Choroid plexus epithelial cell (primary cell): ENCODE data around the gene KCNMA1.
"Not testable (repeated sequence)": the region's sequence is repeated elsewhere in the genome, so short reads cannot be mapped to it uniquely, and the experiment has no call there.

Source experiments
- DNase-seq: peaks from one replicate; pipeline ENCODE4 v3.0.0-alpha.2; 2010; ENCODE audit warnings: low read depth
- H3K4me3 ChIP-seq: 2 replicates; pipeline ENCODE4 v1.5.1; 2011; ENCODE audit warnings: low read depth, mild to moderate bottlenecking, control low read depth, low read length, moderate library complexity
- TF ChIP-seq, protein P1 (sequence below): conservative IDR thresholded peaks from 2 replicates; pipeline ENCODE4 v1.5.1; 2011; ENCODE audit warnings: low read depth, mild to moderate bottlenecking, control low read depth, inconsistent platforms, low read length, moderate library complexity

Gene KCNMA1

DNA sequence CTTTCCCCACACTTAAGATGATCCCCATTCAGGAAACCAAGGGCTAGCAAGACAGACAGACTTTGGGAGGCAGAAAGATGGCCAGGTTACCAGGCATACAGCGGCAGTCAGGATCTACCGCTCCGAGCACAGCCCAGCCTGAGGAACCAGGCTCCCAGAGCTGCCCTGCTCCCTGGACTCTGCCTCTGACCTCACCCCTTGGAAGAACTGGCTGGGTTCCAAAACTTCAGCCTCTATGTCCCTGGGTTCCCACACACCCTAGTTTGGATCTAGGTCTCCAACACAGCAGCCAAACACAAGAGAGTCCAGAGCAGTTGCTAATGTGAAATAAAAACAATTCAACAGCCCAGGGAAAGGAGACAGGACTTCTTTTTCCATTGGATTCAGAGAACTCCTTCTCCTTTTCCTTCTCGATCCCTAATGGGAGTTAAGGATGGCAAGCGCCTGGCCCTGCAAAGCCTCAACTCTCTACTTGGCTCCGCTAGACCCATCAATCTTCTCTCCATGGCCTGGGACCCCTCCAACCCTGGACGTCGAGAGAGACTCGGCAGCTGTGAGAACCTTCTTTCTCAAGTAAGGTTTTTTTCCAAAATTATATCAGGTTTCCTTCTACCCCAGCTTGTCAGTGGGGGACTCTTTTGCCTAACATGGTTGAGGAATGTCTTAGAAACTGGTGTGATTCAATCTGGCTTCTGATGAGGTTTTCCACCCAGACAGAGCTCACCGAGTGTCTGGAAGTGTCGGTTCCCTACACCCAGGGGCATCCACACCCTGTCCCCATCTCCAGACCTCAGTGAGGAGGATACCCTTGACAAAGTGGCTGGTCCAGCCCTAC lies 219.6 kb downstream of the KCNMA1 start:
- no peak overlapping the region for H3K4me3 ChIP-seq
- DNase-seq = no peak
- TF ChIP-seq, protein P1, sequence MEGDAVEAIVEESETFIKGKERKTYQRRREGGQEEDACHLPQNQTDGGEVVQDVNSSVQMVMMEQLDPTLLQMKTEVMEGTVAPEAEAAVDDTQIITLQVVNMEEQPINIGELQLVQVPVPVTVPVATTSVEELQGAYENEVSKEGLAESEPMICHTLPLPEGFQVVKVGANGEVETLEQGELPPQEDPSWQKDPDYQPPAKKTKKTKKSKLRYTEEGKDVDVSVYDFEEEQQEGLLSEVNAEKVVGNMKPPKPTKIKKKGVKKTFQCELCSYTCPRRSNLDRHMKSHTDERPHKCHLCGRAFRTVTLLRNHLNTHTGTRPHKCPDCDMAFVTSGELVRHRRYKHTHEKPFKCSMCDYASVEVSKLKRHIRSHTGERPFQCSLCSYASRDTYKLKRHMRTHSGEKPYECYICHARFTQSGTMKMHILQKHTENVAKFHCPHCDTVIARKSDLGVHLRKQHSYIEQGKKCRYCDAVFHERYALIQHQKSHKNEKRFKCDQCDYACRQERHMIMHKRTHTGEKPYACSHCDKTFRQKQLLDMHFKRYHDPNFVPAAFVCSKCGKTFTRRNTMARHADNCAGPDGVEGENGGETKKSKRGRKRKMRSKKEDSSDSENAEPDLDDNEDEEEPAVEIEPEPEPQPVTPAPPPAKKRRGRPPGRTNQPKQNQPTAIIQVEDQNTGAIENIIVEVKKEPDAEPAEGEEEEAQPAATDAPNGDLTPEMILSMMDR = no peak

DNA sequence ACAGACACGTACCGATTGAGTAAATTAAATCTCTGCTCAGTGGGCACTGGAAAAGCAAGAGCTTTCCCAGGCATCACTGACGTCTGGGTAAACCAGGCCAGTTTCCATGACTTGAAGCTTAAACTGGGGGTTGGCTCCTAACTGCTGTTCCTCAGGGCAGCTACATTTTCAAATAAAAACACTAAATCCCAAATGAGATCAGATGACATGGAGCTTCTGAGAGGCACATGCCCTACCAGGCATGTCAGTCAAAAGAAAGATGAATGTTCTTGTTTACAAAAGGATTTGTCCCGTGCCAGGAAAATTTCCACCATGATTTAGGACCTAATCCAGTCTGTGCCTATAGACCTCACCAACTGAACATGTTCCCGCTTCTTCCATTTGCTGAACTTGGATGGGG lies 220.2 kb downstream of the KCNMA1 start:
- no peak for DNase-seq
- no peak overlapping the region for H3K4me3 ChIP-seq
- TF ChIP-seq, protein P1 = no peak

DNA sequence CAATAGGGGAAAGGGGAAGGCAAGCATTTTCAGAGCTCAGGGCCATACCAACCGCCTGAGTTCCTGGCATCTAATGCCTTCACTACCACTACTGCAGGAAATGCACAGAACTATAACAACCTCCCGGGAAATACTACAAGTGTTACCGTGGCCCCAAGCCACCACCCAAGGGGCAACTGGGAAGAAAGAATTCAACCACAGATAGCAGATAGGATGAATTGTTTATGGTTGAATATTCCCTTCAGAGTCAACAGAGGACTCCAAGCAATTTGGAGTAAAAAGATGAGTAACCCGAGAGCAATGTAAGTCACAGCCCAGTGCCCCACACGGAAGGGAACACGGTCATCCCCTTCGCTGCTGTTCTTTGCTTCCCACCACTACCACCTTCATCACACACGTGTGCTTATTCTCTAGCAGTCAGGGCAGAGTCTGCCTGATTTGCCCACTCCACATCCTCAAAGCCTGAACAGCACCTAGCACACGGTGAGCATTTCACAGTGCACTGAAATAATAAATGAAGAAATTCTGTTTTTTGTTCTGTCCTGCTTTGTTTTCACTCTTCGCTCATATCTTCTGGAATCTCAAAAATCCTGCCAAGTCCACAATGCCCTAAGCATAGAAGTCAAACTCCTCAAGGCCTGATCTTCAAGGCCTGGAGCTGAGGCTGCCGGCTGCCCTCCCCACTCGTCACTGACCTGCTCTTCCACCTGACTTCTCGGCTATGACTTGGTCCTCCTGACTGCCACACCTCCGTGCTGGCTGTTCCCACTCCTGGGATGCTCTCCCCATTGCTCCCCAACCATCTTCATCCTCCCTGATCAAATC lies 221.1 kb downstream of the KCNMA1 start:
- H3K4me3 ChIP-seq = no peak overlapping the region
- DNase-seq = peak; percentile 70
- TF ChIP-seq, protein P1 = no peak

DNA sequence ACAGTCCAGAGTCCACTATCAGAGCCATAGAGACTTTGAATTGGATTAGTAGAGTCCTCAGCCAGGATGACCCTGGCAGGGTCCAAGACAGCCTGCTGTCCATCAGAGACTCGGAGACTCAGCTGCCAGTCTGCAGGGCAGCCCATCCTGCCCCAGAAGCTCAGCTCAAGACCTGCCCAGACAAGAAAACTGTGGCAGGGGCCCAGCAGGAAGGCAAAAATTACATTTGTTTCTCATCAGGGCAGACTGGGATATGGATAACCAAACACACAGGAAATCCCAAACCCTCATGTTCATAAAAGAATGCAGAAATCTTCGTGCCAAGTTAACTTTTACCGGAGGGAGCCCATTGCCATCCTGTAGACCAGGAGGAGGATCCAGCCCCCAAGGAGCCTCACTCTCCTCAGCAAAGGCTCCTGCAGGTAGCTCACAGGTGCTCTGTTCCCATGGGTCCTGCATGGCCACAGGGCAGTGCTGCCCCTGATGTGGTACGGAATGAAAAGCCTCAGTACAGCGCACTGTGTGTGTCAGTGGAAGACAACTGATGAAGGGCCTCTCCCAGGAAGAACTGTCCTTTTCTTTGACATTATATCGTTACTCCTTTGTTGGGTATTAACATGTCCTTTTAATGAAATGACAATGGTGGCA lies 222.2 kb downstream of the KCNMA1 start:
- DNase-seq = no peak
- TF ChIP-seq, protein P1 = no peak
- H3K4me3 ChIP-seq = no peak overlapping the region

DNA sequence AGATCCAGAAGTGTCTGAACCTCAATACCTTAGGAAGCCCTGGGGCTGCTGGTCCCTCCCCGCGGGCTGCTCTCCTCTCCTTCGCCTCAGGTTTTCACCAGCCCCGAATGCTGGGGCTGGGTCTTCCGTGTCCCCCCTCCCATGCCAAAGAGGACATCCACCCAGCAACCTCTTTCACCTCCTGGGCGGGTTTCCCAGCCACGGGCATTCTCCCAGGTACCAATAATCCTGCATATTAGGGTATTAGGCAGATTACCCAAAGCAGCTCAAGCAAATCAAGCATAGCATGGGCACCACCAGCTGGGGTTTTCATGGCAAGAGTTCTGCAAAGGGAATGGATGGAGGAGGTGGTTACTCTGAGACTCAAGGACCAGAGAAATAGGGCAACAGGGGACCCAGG lies 224.4 kb downstream of the KCNMA1 start:
- TF ChIP-seq, protein P1 = no peak
- no peak for DNase-seq
- H3K4me3 ChIP-seq = no peak overlapping the region

DNA sequence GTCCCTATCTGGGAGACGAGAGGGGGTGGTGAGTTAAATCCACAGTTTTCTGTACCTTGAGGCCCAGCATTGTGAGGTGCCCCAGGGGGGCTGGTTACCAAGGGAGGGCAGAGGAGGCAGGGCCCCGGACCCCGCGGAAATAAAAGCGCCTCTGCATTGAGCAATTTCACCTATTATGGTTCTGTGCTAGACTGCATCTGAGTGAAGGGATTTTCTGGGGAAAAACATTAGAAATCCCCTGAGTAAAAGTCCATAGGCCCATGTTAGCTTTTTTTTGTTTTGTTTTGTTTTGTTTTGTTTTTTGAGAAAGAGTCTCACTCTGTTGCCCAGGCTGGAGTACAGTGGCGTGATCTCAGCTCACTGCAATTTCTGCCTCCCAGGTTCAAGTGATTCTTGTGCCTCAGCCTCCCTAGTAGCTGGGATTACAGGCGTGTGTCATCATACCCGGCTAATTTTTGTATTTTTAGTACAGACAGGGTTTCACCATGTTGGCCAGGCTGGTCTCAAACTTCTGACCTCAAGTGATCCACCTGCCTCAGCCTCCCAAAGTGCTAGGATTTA lies 225.0 kb downstream of the KCNMA1 start:
- H3K4me3 ChIP-seq, DNase-seq: not testable (repeated sequence)

DNA sequence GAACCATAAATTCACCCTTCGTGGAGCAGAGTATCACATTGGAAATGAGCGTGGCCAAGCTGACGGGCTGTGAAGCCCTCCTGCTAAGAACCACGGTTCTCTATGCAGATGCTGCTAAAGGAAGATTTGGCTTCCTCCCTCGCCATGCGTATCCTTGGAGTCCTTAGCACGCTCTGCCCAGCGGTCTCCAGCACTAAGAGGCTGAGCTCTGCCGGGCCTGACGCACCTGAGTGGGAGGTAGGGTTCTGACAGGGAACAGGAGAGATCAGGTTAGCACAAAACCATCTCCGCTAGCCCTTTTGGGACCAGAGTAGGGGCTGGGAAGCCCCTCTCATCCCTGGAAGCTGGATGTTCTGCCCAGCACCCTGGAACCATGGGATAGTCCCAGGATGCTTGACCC lies 225.8 kb downstream of the KCNMA1 start:
- no peak for DNase-seq
- TF ChIP-seq, protein P1 = no peak
- H3K4me3 ChIP-seq = no peak overlapping the region
